Uterine smooth muscle cell (primary cell): ENCODE results near the gene RPL10. TPM values are rescaled to one million over a fixed set of nuclear protein-coding genes. Genes with fewer than 3 reads are reported as not detected.

Source experiments
- total RNA-seq: library from RNA; depleted of rRNA; stranded (reverse); fragments of >200 nt; gene quantifications from 2 replicates; pipeline ENCODE4 v1.2.3, GENCODE V29; 2014

RPL10 gene
- total RNA-seq: 2,853 and 3,007 TPM in 2 replicates

DNA sequence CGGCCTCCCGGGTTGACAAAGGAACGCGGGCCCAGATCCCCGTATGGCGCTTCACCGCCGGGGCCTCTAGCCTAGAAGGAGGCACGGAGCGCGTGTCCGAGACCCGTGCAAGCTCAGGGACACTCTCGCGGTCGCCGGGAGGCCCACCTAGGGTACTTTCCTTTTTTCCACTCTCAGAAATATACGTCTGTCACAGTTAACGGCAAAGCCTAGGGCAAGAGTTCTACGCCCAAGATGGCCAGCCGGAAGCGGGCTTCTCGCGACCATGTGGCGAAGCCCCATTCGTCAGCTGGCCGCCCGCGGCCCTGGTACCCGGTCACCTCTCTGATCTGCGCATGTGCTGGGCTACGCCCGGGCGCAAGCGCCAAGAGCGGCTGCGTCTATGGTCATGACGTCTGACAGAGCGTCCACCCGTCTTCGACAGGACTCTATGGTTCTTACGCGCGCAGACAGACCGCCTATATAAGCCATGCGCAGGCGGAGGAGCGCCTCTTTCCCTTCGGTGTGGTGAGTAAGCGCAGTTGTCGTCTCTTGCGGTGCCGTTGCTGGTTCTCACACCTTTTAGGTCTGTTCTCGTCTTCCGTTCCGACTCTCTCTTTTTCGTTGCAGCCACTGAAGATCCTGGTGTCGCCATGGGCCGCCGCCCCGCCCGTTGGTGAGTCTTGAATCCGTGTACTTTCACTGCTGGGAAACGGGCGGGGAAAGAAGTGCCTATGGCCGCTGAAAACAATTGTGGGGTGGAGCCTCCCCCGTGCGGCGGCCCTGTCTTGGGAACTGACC lies at the start of gene RPL10:
Gene RPL10, plus strand, starts transcription at position 490 of the 780 bp plus-strand sequence. Its CDS starts 143 bp downstream, at position 633.

DNA sequence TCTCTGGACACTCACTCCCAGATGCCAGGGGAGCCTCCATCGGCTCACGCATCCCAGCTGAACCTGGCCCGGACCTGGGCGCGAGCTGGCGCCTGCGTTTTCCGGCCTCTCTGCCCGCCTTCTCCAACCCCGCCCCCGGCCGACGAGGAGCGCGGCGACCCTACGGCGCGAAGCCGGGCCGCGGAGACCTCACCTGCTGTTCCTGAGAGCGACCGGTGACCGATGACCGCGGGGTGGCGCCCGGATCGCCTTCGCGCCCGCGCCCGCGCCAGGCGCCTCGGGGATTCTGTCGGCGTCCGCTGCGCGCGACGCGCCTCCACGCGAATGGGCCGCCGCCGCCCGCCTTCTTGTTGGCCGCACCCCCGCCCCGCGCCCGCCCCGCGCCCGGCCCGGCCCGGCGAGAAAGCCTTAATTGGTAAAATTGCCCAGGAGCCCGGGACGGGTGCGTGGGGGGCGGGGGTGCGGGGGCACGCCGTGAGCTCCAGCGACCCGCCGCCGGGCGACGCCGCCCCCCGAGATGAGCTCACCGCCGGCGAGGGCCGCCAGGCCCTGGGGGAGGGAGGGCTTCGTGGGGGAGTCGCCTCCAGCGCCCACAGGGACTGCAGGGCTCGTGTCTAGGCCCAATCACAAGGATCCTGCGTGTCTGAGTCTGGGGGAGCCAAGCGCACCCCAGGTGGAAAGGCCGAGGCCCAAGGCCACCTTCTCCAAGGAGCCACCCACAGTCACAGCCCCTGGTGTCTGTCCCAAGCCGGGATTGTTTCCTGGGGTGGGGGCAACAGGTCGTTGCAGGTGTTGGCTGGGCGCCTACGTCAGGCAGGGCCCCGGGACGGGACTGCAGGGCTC lies 23.6 kb upstream of the RPL10 start, which contains the start of gene FLNA:
Gene FLNA, minus strand, starts transcription at position 322 of the 843 bp plus-strand sequence. CDS start 3,389 bp downstream, outside the sequence.

GRCh38 chrX:154378799-154379568 lies 19.2 kb upstream of the RPL10 start, which contains the start of gene EMD:
EMD (plus strand) TSS chrX:154379295; CDS start chrX:154379485, 190 bp downstream.

DNA sequence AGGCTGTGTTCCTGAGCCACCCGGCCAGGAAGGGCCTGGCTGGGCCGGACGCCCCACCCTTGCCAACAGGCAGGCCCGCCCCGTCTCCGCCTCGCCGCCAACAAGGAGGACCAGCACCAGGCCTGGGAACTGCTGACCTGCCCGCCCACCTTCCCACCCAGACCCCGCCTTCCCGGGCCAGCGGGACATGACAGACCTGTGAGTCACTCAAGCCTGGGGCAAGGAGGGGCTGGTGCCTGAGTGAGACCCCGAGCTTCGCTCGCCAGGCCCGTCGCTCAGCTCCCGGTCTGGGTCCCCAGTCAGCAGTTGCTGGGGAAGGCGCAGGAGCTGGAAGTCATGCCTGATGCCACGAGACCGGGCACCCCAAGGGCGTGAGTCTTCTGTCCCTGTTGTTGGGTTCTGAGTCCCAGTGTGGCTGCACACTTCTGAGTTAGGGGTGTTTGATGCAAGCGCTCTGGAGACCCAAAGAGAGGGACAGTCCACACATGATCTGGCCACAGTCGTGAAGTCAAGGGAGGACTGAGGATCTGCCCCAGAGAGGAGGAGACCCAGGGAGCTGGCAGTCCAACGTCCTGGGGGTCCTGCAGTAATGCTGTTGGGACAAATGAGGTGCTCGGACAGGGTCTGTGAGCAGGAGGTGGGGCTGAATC lies 11.2 kb downstream of the RPL10 start, which contains the start of gene DNASE1L1:
Gene DNASE1L1, minus strand, starts transcription at position 33 of the 650 bp plus-strand sequence. CDS start 3,686 bp downstream, outside the sequence.

GRCh38 chrX:154428176-154429171 lies 30.3 kb downstream of the RPL10 start, which contains the start of gene ATP6AP1:
ATP6AP1 (plus strand) TSS chrX:154428677; CDS start chrX:154428693, 16 bp downstream.

DNA sequence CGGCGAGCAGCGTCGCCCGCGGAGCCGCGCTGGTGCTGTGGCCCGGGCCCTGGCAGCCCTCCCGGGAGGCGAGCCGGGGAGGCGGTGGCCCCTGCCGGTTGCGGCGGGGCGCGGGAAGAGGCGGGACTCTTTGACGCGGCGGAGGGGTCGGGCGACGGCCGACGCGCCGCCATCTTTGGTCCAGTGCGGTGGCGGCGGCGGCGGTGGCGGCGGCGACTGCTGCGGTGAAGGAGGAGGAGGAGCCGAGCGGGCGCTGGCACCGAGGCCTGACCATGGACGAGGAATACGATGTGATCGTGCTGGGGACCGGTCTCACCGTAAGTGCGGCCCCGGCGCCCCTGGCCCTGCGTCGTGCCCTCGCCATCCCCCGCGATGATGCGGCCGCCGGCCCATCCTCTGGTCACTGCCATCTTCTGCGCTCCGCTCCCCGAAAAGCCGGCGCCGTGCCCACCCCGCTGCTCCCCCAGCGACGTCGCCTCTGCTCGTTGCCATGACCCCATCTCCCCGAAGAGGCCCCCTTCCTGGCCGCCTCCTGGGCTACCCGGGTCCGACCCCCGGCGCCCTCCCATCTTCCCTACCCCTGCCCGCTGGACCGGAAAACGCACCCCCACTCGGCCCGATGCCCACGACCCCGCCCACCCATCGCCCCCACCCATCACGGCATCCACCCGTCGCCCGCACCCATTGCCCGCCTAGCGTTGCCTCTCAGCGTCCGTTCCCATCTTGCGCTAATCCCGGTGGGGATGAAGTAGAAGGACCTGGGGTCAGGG lies 39.0 kb downstream of the RPL10 start, which contains the start of gene GDI1:
Gene GDI1, plus strand, starts transcription at position 172 of the 770 bp plus-strand sequence. Its CDS starts 101 bp downstream, at position 273.

DNA sequence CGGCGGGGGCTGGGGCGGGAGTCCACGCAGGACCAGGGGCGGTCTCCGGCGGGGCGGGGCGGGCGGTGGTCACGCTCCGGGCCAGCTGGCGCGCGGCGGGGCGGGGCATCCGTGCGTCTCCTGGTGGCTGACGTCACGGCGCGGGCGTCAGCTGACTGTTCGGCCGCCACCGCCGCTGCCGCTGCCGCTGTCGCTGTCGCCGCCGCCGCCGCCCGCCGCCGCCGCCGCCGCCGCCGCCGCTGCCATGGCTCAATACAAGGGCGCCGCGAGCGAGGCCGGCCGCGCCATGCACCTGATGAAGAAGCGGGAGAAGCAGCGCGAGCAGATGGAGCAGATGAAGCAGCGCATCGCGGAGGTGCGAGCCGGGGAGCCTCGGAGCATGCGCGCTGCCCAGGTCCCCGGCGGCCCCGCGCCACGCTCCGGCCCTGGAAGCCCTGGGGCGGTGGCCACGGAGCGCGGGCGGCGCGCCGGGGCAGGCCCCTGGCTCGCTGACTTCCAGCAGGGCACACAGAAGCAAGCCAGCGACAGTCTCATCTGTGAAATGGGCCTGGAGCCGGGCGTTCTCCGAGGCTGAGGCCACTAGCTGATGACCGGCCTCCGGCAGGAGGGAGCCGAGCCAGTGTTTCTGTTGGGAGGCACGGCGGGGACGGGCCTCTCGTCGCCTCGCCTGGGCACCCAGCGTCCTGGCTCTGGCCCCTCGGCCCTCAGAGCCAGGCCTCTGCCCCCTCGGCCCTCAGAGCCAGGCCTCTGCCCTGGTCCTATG lies 46.0 kb downstream of the RPL10 start, which contains the start of gene FAM50A:
Gene FAM50A, plus strand, starts transcription at position 150 of the 763 bp plus-strand sequence. Its CDS starts 95 bp downstream, at position 245.

Other genes with a start within 250 kb of the RPL10 start
- gene OPN1MW, start 215.8 kb upstream of the RPL10 start, total RNA-seq: not detected in 2 replicates
- gene OPN1MW2, start 178.6 kb upstream of the RPL10 start, total RNA-seq: not detected in 2 replicates
- gene OPN1MW3, start 140.8 kb upstream of the RPL10 start, total RNA-seq: not detected in 2 replicates
- not detected in 2 replicates for gene TEX28, start 103.3 kb upstream of the RPL10 start, total RNA-seq
- not detected in 2 replicates for gene TKTL1, start 102.6 kb upstream of the RPL10 start, total RNA-seq
- 2,419 and 3,747 TPM in 2 replicates for gene FLNA, start 23.7 kb upstream of the RPL10 start, total RNA-seq
- gene EMD, start 19.1 kb upstream of the RPL10 start, total RNA-seq: 17.1 and 20.6 TPM in 2 replicates
- gene DNASE1L1, start 10.9 kb downstream of the RPL10 start, total RNA-seq: 31.5 and 54.7 TPM in 2 replicates
- 16.3 and 19.1 TPM in 2 replicates for gene TAFAZZIN, start 13.2 kb downstream of the RPL10 start, total RNA-seq
- 58.3 and 72.5 TPM in 2 replicates for gene ATP6AP1, start 30.3 kb downstream of the RPL10 start, total RNA-seq
- gene GDI1, start 38.8 kb downstream of the RPL10 start, total RNA-seq: 110 and 115 TPM in 2 replicates
- gene FAM50A, start 45.8 kb downstream of the RPL10 start, total RNA-seq: 89.5 and 112 TPM in 2 replicates
- 19.2 and 26.2 TPM in 2 replicates for gene PLXNA3, start 59.9 kb downstream of the RPL10 start, total RNA-seq
- 11.4 and 25.7 TPM in 2 replicates for gene LAGE3, start 80.9 kb downstream of the RPL10 start, total RNA-seq
- 41.7 and 59.2 TPM in 2 replicates for gene UBL4A, start 88.2 kb downstream of the RPL10 start, total RNA-seq
- 15.9 and 17.5 TPM in 2 replicates for gene SLC10A3, start 92.3 kb downstream of the RPL10 start, total RNA-seq
- gene FAM3A, start 117.9 kb downstream of the RPL10 start, total RNA-seq: 32.4 TPM in 2 replicates
- 62.4 and 81.9 TPM in 2 replicates for gene G6PD, start 148.5 kb downstream of the RPL10 start, total RNA-seq
- gene IKBKG, start 149.2 kb downstream of the RPL10 start, total RNA-seq: 17.5 and 18.7 TPM in 2 replicates
- not detected in 2 replicates for gene CTAG1A, start 186.8 kb downstream of the RPL10 start, total RNA-seq
- gene CTAG1B, start 220.9 kb downstream of the RPL10 start, total RNA-seq: not detected in 2 replicates